Stomach (tissue), 4 donors: ENCODE data around the gene PTGDR.

ENCODE experiments used
- EP300 ChIP-seq: sonication (generic); formaldehyde crosslinking; IDR thresholded peaks from one replicate; pipeline ENCODE4 v1.6.1; 2017; ENCODE audit warnings: antibody characterized with exemption
- POLR2AphosphoS5 ChIP-seq, 3 donors: sonication (generic); formaldehyde crosslinking; IDR thresholded peaks; one replicate each; pipeline ENCODE4 v1.6.1; 2016; ENCODE audit warnings: antibody characterized with exemption in 3 of 3

DNA sequence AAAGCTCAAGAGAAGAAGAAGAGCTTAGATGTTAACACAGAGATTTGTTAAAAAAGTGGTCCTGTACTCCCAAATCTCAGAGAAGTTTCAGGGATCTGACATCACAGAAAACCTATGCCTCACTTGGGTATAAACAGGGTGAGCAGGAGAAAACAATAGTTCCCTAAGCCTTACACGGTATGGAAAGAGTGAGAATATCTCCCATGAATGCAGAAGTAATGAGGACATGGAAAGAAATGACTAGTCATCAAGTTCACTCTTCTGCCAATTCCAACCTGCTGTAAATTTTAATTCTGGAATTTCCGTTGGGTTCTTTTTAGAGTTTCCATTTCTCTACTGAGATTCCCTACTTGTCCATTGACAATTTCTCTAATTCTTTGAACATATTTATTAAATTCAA lies 40.4 kb downstream of the PTGDR start:
- TF ChIP-seq EP300 (no peak), POLR2AphosphoS5 (IDR thresholded peaks at IDR 0.05) (no peak)
